Activated naive CD8-positive, alpha-beta T cell treated with anti-CD3 and anti-CD28 coated beads, Interleukin-2, amount 50 U/mL, for 24 hours (primary cell): Measurements from ENCODE around the gene TBC1D25.

Source experiments
- ATAC-seq: fragments of 150-1000 bp; cut with Tn5 transposase; one replicate; pipeline ENCODE4 v1.10.0; 2021
- DNase-seq: peaks from one replicate; pipeline ENCODE4 v3.0.0; 2021
- H3K27ac Mint-ChIP-seq: one replicate; pipeline ENCODE4 v1.8.0; 2021; ENCODE audit warnings: mild to moderate bottlenecking, mixed read lengths
- H3K27me3 Mint-ChIP-seq: one replicate; pipeline ENCODE4 v1.8.0; 2021; ENCODE audit warnings: mixed read lengths
- H3K36me3 Mint-ChIP-seq: one replicate; pipeline ENCODE4 v1.8.0; 2021; ENCODE audit warnings: low read depth, mixed read lengths
- H3K4me1 Mint-ChIP-seq: one replicate; pipeline ENCODE4 v1.8.0; 2021; ENCODE audit warnings: mixed read lengths
- H3K4me3 Mint-ChIP-seq: one replicate; pipeline ENCODE4 v1.8.0; 2021; ENCODE audit warnings: mild to moderate bottlenecking, moderate library complexity, mixed read lengths
- H3K9me3 Mint-ChIP-seq: one replicate; pipeline ENCODE4 v1.8.0; 2021; ENCODE audit warnings: mixed read lengths

TBC1D25 gene, protein sequence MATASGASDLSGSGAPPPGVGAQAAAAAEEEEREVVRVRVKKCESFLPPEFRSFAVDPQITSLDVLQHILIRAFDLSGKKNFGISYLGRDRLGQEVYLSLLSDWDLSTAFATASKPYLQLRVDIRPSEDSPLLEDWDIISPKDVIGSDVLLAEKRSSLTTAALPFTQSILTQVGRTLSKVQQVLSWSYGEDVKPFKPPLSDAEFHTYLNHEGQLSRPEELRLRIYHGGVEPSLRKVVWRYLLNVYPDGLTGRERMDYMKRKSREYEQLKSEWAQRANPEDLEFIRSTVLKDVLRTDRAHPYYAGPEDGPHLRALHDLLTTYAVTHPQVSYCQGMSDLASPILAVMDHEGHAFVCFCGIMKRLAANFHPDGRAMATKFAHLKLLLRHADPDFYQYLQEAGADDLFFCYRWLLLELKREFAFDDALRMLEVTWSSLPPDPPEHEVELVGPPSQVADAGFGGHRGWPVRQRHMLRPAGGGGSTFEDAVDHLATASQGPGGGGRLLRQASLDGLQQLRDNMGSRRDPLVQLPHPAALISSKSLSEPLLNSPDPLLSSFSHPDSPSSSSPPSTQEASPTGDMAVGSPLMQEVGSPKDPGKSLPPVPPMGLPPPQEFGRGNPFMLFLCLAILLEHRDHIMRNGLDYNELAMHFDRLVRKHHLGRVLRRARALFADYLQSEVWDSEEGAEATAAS

DNA sequence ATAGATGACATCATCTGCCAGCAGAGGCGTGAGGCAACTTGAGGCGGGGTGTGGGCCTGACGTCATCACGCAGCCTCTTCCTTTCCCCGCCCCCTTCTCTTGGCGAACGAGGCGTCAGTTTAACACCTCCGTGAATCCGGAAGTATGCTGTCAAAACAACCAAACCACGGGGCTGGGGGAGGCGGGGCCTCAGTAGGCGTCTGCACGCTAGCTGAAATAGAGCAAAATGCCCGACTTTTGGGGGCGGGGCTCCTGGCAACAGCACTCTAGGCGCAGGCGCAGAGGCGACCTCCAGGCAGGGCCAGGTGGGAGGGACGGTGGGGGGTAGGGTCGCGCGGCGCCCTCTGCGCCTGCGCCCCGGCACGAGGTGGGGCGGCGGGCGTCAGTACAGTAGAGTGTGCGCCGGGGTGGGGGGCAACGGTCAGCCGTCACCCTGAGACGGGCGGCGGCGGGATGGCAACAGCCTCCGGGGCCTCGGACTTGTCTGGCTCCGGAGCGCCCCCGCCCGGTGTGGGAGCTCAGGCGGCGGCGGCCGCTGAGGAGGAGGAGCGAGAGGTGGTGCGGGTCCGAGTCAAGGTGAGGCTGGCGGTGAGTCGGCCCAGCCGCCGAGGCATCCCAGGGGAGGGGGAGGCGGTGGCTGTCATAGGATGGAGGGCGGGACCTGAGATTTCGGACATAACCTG lies at the start of gene TBC1D25:
Gene TBC1D25, plus strand, starts transcription at position 370 of the 683 bp plus-strand sequence. Its CDS starts 84 bp downstream, at position 454.
- H3K4me1 Mint-ChIP-seq = peaks cover 20% of the 10 kb centered on the region
- DNase-seq (peak; percentile 95), ATAC-seq (peak; percentile 88)
- no peaks in the 10 kb centered on the region for H3K27me3 Mint-ChIP-seq
- H3K4me3 Mint-ChIP-seq = peak within 1 kb of the TSS; percentile 95
- peaks cover 5% of the 10 kb centered on the region for H3K36me3 Mint-ChIP-seq
- peak within 1 kb of the TSS; percentile 96 for H3K27ac Mint-ChIP-seq
- H3K9me3 Mint-ChIP-seq = no peaks in the 10 kb centered on the region

DNA sequence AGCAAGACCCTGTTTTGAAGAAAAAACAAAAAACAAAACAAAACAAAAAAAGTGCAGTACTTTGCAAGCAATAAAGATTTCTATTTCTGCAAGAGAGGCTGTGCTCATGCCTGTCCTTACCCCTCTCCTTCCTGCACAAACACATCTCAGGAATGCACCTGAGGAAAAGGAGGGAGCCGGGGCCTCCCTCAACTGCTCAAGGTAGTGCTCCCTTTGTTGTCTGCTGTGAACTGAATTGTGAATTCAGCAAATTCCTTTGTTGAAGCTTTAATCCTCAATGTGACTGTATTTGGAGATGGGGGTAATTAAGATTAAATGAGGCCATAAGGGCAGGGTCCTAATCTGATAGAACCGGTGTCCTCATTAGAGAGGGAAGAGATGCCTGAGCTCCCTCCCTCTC lies 49.6 kb upstream of the TBC1D25 start:
- H3K27me3 Mint-ChIP-seq = no peaks in the 10 kb centered on the region
- ATAC-seq = no peak
- no peak for DNase-seq
- no peaks in the 10 kb centered on the region for H3K4me1 Mint-ChIP-seq
- no peaks in the 10 kb centered on the region for H3K9me3 Mint-ChIP-seq
- H3K4me3 Mint-ChIP-seq = no peak overlapping the region
- H3K27ac Mint-ChIP-seq = no peak overlapping the region
- H3K36me3 Mint-ChIP-seq = peaks cover 4% of the 10 kb centered on the region

DNA sequence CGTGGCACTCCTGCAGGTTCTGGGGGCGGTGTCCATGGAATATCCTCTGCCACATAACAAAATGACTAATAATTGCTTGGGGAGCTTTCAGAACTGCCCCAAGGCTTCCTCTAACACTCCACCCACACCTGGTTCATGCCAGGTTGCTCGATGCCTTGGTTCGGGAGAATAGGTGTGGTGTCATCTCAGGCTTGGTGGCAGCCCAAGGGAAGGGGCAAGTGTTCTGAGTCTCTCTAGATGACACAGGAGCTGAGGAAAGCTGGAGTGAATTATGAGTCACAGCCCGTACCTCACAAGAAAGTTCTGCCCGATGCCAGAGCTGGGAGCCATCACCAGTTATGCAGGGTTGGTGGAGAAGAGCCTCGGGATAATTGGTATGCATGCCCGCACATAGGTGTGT lies 48.9 kb upstream of the TBC1D25 start:
- no peak overlapping the region for H3K4me3 Mint-ChIP-seq
- H3K9me3 Mint-ChIP-seq = no peaks in the 10 kb centered on the region
- no peaks in the 10 kb centered on the region for H3K4me1 Mint-ChIP-seq
- no peak for ATAC-seq
- H3K27me3 Mint-ChIP-seq = no peaks in the 10 kb centered on the region
- peaks cover 4% of the 10 kb centered on the region for H3K36me3 Mint-ChIP-seq
- no peak for DNase-seq
- H3K27ac Mint-ChIP-seq = no peak overlapping the region

DNA sequence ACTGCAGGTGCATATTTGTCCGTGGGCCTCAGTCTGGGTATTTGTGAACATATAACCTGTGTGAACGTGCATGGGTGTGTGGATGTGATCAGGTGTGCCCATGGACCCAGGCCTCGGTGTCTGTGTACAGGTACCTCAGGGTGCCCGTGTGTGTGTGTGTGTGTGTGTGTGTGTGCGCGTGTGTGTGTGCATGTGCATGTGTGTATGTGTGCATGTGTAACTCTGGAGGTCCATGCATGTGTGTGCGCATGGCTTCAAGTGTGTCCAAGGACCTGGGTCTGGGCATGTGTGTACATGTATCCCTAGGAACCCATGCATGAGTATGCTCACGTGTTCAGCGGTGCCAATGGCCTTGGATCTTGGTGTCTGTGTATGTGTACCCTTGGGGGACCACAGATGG lies 47.7 kb upstream of the TBC1D25 start:
- Mint-ChIP-seq H3K4me1 (no peaks in the 10 kb centered on the region), H3K27ac (no peak overlapping the region), H3K27me3 (no peaks in the 10 kb centered on the region), H3K9me3 (no peaks in the 10 kb centered on the region), H3K4me3 (no peak overlapping the region), H3K36me3 (peaks cover 4% of the 10 kb centered on the region)
- ATAC-seq = no peak
- DNase-seq = no peak

DNA sequence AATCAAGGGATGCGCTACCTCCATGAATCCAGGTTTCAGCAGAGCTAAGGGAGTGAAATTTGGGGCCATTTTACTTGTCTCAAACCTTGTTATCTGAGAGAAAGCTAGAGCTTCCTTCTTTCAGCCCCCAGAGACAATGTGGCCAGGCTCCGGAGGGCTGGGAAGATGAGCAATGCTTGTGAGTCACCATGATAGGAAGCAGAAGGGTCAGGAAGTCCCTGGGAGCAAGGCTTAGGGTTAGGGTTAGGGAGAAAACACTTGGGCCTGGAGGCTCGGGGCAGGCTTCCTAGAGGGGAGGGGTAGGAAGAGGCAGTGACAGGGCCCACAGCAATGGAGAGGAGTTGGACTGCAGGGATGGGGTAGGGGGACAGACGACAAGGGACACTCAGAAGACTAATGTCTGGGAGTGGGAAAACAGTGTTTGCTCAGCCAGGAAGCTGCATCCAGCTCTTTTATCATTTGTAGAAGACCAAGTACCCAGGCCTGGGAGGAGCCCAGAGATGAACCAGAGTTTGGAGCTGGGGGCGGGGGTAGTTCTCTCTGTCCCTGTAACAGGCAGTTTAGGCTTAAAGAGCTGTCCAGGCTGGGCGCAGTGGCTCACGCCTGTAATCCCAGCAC lies 47.1 kb upstream of the TBC1D25 start:
- no peak for ATAC-seq
- H3K9me3 Mint-ChIP-seq = no peaks in the 10 kb centered on the region
- DNase-seq = no peak
- no peak overlapping the region for H3K4me3 Mint-ChIP-seq
- H3K4me1 Mint-ChIP-seq = no peaks in the 10 kb centered on the region
- H3K27me3 Mint-ChIP-seq = no peaks in the 10 kb centered on the region
- no peak overlapping the region for H3K27ac Mint-ChIP-seq
- H3K36me3 Mint-ChIP-seq = peaks cover under 1% of the 10 kb centered on the region

DNA sequence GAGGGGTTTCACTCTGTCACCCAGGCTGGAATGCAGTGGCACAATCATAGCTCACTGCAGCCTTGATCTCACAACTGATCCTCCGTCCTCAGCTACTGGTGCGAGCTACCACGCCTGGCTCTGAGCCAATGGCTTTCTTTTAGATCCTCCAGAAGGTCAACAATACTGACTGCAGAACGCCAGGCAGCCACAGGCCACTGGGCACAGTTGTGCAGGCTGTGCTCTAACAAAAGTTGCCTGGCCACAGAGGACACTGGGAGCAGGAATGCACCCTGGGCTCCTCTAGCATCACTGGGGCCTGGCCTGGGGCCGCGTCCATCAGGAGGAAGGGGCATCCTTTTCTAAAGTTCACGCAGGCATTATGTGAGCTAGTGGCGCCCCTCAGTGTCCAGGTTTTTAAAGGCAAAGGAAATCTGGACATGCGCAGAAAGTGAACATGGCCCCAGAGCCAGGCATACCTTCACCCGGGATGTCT lies 45.6 kb upstream of the TBC1D25 start:
- H3K4me1 Mint-ChIP-seq = peaks cover 4% of the 10 kb centered on the region
- H3K36me3 Mint-ChIP-seq = no peaks in the 10 kb centered on the region
- no peak overlapping the region for H3K27ac Mint-ChIP-seq
- H3K9me3 Mint-ChIP-seq = no peaks in the 10 kb centered on the region
- ATAC-seq (no peak), DNase-seq (peak; percentile 18)
- H3K27me3 Mint-ChIP-seq = no peaks in the 10 kb centered on the region
- H3K4me3 Mint-ChIP-seq = no peak overlapping the region

DNA sequence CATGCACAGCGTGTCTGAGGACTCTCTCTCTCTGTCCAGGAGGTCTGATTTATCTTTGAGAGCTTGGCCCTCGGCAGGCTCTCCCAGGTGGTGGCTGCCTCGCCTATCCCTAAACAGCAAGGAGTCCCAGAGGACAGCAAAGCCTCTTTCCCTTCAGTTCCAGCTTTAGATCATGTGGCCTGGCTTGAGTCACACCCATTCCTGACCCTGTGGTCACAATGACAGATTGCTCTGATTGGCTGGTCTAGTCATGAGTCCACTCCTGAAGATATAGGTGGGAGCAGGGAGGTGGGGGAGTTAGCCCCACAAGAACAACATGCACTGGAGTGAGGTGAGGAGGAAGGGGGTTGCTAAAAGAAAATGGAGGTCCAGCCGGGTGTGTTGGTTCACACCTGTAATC lies 42.9 kb upstream of the TBC1D25 start:
- no peak overlapping the region for H3K27ac Mint-ChIP-seq
- ATAC-seq (no peak), DNase-seq (no peak)
- no peaks in the 10 kb centered on the region for H3K36me3 Mint-ChIP-seq
- H3K4me3 Mint-ChIP-seq = no peak overlapping the region
- H3K9me3 Mint-ChIP-seq = no peaks in the 10 kb centered on the region
- peaks cover 4% of the 10 kb centered on the region for H3K4me1 Mint-ChIP-seq
- H3K27me3 Mint-ChIP-seq = no peaks in the 10 kb centered on the region

DNA sequence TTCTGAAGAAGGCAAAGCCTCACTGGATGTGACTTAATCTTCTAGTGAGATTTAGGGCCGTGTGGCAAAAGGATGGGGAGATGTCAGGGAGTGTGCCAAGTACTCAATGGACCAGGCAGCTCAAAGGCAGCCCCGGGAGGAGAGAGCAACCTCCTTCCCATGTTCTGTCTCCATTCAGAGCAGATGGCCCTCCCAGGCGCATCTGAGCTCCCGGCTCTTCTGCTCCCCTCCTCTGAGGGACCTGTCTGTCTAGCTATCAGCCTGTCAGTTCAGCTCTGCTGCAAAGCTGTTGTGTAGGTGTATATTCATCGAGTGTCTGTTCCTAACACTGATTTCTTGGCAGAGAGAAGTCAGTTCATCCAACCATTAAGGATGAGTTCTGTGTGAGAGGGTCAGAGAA lies 41.6 kb upstream of the TBC1D25 start:
- ATAC-seq (no peak), DNase-seq (no peak)
- Mint-ChIP-seq H3K36me3 (no peaks in the 10 kb centered on the region), H3K4me3 (no peak overlapping the region), H3K9me3 (no peaks in the 10 kb centered on the region), H3K4me1 (peaks cover 4% of the 10 kb centered on the region), H3K27ac (no peak overlapping the region), H3K27me3 (no peaks in the 10 kb centered on the region)

DNA sequence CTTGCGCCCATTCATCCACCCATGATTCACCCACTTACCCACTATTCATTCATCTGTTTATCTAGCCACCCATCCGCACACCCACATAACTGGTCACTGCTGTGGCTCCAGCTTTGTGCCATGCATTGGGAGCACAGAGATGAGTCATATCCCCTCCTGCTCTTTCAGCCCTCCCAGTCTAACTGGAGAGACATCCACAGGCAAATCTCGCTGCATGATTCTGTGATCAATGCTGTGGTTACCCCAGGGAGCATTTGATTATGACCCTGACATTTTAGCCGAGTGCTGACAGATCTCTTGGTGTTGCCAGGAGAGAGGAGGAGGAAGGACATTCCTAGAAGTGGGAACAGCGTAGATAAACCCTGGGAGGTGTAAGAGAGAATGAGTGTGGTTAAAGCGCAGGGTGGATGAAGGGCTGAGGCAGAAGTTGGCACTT lies 41.1 kb upstream of the TBC1D25 start:
- no peak overlapping the region for H3K27ac Mint-ChIP-seq
- H3K27me3 Mint-ChIP-seq = no peaks in the 10 kb centered on the region
- no peaks in the 10 kb centered on the region for H3K36me3 Mint-ChIP-seq
- H3K4me3 Mint-ChIP-seq = no peak overlapping the region
- H3K4me1 Mint-ChIP-seq = peaks cover 4% of the 10 kb centered on the region
- no peaks in the 10 kb centered on the region for H3K9me3 Mint-ChIP-seq
- ATAC-seq (no peak), DNase-seq (no peak)

DNA sequence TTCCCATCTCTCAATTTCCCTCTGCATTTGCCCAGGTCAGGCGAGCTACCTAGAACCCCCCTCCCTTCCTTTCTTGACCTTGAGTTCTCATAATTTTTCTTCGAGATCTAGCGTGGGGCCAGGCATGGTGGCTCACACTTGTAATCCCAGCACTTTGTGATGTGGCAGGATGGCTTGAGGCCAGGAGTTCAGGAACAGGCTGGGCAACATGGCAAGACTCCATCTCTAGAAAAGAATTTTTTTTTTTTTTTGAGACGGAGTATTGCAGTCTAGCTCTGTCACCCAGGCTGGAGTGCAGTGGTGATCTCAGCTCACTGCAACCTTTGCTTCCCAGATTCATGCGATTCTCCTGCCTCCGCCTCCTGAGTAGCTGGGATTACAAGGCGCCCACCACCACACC lies 35.3 kb upstream of the TBC1D25 start:
- no peaks in the 10 kb centered on the region for H3K9me3 Mint-ChIP-seq
- ATAC-seq = no peak
- peaks cover under 1% of the 10 kb centered on the region for H3K4me1 Mint-ChIP-seq
- no peak overlapping the region for H3K4me3 Mint-ChIP-seq
- H3K27ac Mint-ChIP-seq = no peak overlapping the region
- H3K36me3 Mint-ChIP-seq = no peaks in the 10 kb centered on the region
- H3K27me3 Mint-ChIP-seq = no peaks in the 10 kb centered on the region
- no peak for DNase-seq

DNA sequence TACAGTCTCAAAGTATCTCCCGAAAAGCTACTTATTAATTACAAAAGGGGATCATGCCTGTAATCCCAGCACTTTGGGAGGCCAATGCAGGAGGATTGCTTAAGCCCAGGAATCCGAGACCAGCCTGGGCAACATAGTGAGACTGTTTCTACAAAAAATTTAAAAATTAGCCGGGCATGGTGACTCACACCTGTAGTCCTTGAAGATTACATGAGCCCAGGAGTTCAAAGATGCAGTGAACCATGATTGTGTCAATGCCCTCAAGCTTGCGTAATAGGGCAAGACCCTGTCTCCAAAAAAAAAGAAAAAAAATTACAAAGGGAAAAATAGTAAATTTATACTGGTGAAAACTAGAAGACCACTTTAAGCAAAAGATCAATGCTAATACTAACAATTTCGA lies 34.0 kb upstream of the TBC1D25 start:
- Mint-ChIP-seq H3K9me3 (no peaks in the 10 kb centered on the region), H3K27me3 (no peaks in the 10 kb centered on the region), H3K4me1 (peaks cover 10% of the 10 kb centered on the region), H3K4me3 (no peak overlapping the region), H3K36me3 (no peaks in the 10 kb centered on the region), H3K27ac (no peak overlapping the region)
- ATAC-seq (no peak), DNase-seq (no peak)

DNA sequence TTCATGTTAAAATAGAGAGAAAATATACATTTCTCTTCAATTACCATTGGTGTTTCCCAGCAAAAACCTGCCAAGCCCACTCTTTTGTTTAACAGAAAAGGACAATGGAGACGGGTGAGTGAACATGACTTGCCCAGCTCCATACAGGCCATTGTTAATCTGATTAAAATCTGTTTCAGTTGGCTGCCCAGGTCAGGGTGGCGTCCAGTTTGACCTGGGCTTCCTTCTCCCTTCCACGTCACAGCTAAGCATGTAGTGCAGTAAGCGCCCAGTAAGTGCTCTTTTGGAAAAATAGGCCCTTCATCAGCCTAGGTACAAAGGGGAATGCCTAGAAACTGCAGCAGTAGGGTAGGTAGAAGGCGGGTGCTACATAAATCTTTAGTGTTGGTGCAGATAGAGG lies 32.3 kb upstream of the TBC1D25 start:
- DNase-seq (no peak), ATAC-seq (no peak)
- Mint-ChIP-seq H3K27ac (no peak overlapping the region), H3K27me3 (no peaks in the 10 kb centered on the region), H3K4me3 (no peak overlapping the region), H3K9me3 (no peaks in the 10 kb centered on the region), H3K4me1 (peaks cover 13% of the 10 kb centered on the region), H3K36me3 (peaks cover 2% of the 10 kb centered on the region)

DNA sequence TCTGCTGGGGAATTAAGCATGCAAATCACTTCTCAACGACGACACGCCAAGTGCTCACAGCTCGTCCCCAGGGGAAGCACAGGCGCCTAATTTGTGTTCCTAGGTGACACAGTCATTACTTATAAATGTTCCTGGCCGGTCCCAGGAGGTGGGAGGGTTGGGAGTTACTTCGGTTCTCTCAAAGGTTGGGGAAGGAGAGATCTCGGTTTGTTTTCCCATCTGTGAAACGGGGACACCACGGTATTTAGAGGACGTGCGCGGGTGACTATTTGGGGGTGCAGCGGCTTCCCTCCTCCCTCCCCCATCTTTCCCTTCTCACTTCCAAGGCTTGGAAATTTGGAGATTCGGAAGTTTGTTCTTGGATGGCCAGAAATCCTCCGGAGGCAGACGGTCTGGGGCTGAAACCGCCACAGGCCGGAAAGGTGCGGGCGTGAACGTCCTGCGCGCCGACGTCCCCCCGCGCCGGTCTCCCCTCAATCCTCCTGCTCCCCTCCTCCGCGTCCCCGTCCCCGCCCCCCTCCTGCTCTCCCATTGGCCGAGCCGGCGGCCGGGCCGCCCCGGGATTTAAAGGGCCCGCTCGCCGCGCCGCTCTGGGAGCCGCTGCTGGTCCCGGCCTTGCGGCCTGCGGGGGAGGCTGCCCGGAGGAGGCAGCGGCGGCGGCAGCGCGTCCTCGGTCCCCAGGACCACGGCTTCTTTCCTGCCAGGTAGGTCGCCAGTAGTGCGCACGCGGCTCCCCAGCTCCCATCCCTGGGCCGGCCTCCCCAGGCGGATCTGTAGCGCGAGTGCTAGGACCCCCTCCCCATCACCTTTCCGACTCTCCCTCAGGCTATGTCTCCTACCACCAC lies 30.9 kb upstream of the TBC1D25 start, which contains the start of gene PORCN:
Gene PORCN, plus strand, starts transcription at position 593 of the 845 bp plus-strand sequence. CDS start 829 bp downstream, outside the sequence.
- Mint-ChIP-seq H3K4me3 (peak within 1 kb of the TSS; percentile 89), H3K27ac (peak within 1 kb of the TSS; percentile 80), H3K27me3 (no peaks in the 10 kb centered on the region), H3K9me3 (no peaks in the 10 kb centered on the region), H3K4me1 (peaks cover 13% of the 10 kb centered on the region), H3K36me3 (peaks cover 2% of the 10 kb centered on the region)
- DNase-seq = peak; percentile 81
- peak; percentile 94 for ATAC-seq

DNA sequence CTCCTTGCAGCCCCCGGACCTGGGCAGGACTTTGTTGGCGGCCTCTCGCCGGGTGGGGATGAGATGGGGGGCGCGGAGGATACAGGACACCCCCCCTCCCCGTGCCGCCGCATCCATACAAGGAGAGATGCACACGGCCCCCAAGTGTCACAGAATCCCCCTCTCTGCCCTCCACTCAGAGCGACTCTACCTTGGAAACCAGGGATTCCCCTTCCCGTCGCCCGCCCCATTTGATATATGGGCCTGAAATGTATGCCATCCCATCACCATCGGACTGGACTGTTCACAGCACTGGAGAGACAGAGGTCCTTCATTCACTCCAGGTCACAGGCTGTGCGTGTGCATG lies 30.3 kb upstream of the TBC1D25 start:
- Mint-ChIP-seq H3K27me3 (no peaks in the 10 kb centered on the region), H3K27ac (peak overlapping the region; percentile 77), H3K4me1 (peaks cover 13% of the 10 kb centered on the region), H3K4me3 (peak overlapping the region; percentile 89), H3K9me3 (no peaks in the 10 kb centered on the region), H3K36me3 (peaks cover 2% of the 10 kb centered on the region)
- DNase-seq (no peak), ATAC-seq (peak; percentile 12)
